GM19395 (cell line): ENCODE data around the gene CARS1.

Experiments
- ATAC-seq: cut with Tn5 transposase; IDR thresholded peaks from one replicate; pipeline ENCODE4 v1.9.1; 2021; ENCODE audit warnings: mild to moderate bottlenecking, moderate library complexity; ENCODE audit not compliant: unreplicated experiment

CARS1 gene

DNA sequence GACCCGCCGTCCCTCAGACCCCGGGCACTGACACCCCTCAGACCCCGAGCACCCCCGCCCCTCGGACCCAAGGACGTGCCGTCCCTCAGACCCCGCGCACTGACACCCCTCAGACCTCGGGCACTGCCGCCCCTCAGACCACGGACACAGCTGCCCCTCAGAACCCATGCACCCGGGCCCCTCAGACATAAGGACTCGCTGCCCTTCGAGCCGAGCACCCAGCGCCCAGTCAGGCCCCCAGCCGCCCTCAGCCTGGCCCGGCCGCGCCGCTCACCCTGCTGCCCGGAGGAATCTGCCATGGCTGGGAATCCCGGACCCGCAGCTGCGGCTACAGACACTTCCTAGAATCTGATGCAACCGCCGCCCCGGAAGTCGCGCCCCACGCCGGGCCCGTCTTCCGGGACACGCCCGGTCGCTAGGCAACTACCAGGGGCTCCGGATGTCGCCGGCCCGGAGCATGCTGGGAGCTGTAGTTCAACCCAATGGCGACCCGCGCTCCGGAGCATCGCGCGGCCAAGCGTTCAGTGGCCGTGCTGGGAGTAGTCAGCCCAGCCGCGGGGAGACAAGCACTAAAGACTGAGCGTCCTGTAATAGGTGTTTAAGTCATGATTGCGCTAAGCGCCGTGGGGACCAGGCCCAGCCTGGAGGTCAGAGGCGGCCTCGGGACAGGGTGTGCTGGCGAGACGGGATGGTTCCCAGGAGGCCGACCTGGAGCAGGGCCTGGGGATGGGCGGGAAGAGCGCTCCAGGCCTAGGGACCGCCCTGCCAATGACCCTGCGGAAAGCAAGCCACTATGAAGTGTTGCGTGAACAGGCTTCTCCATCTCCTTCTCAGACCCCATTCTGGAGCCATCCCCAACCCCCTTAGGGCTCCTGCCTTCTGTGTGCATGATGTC is at the start of gene CARS1:
CARS1 (minus strand) TSS at position 355 of the 895 bp plus-strand sequence; CDS start at position 299, 56 bp downstream.
- ATAC-seq = peak; percentile 94

DNA sequence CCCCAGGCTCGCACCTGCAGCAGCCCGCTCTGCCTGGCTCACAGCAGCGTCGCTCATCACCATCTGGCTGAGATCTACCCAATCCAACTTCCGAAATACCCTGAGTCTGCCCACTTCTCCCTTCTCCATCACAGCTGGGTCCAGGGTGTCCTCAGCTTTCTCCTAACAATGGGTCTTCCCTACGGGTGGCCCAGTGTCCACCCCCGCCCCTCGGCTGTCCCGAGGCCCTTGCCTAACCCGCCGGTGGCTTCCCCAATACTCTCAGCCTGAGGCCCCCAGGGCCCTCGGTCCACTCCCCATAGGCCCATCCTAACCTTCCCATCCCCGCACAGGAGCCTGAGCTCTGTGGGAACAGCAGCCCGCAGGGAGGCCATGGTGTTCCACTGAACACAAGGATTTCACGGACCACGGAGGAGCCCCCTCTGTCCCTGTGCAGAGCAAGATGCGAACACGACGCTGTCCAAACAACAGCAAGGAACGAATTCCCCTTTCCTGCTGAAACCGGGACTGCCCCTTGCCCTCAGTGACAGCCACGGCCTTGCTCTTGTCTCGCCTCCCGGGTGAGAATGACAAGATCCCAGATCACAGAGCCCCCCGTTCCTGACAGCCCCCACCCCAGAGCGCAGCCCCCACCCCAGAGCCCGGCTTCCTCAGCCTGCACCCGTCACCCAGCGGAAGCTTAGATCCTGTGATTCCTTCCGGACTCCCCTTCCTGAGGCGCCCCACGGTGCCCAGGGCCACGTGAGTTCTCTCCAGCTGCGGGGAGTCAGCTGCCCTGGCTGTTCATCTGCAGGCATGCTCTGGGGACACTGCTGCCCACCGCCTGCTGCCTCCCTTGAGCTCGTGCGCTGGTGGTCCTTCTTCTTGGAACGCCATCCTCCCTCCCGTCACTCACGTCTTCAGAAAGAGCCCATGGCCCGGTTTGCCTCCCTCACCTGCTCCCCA is 48.8 kb upstream of the CARS1 start:
- no peak for ATAC-seq

DNA sequence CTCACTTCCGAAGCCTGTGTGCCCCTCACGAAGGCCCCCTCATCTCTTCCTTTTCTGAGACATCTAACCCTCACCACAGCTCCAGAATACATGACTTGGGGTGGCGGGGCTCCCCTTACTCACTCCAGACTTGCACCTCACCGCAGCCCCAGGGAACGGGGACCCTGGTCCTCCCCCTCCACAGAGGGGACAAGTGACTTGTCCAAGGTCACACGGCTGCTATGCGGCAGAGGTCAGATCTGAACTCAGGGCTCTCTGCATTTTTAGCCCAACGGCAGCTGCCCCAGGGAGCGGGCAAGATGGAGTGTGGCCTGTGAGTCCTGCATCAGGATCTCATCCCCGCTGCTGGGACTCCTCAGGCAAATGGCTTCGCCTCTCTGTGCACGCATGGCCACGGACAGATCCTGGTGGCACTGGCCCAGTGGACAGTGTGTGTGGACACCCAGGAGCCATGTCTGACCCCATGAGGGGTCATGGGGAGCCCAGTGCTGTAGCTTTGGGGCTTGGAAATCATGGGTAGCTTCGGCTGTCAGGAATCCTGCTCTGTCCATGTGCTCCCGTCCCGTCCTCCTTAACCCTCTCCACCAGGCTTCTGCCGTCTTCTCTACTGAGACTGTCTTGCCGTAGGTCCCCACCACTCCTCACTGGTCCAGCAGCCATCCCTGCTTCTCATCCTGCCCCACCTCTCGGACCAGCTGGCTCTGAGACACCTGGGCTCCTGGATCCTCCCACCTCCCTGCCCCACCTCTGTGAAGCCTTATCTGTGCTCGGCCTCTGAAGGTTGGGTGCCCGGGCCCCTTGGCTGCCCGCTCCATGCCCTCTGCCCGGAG is 48.0 kb upstream of the CARS1 start:
- ATAC-seq = no peak

DNA sequence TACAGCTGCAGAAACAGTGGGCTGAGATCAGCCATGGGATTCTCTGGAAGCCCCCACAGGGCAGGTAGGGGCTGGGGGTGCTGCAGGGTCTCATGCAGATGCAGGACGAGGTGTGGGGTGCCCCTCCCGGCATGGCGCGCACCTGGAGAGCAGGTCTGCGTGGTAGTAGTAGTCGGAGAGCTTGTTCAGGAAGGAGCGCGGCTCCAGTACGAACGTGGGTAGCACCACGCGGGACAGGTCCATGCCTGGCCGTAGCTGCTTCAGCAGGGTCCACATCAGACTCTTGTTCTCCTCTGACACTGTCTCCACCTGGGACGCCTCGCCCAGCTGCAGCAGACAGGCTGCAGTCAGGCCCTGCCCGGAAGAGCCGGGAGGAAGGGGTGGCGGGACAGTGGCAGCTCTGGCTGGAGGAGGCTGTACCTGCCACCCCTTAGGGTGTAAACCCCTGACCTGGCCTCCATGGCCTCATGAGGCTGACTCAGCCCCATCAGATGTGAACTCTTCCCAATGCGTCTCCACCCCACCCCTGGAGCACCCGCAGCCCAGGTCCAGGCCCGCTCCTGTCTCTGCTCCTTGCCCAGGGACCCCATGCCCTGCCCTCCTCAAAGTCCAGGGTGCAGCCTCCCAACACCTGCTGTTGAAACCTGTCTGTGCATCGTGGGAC is 47.0 kb upstream of the CARS1 start:
- ATAC-seq = no peak

DNA sequence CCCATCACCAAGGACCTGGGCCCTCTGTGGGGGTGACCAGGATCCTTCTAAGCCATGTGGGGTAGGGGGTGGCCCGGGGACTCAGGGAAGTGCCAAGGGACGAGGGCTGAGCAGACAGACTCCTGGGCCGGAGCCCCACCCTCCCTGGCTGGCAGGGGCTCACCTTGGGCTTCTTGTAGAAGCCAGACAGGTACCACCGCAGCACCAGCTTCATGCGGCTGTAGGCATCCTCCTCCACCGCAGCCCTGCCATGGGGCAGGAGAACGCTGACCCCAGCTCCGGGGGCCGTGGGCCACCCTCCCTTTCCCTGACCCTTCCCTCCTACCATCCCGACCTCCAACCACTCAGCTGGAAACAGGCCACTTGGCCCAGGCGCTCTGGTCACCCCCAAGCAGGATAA is 45.9 kb upstream of the CARS1 start:
- ATAC-seq = no peak

DNA sequence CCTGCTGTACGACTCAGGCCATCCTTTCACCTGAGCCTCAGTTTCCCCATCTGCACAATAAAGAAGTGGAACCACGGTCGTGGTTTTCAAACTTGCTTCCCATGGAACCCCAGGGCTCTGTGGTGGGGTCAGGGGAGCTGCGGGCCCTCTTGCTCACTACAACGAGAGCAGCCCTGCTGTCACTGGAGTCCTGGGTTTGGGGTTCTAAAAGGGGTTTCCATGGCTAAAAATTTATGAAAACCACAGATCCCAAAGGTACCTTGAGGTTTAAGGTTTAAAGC is 45.4 kb upstream of the CARS1 start:
- no peak for ATAC-seq

DNA sequence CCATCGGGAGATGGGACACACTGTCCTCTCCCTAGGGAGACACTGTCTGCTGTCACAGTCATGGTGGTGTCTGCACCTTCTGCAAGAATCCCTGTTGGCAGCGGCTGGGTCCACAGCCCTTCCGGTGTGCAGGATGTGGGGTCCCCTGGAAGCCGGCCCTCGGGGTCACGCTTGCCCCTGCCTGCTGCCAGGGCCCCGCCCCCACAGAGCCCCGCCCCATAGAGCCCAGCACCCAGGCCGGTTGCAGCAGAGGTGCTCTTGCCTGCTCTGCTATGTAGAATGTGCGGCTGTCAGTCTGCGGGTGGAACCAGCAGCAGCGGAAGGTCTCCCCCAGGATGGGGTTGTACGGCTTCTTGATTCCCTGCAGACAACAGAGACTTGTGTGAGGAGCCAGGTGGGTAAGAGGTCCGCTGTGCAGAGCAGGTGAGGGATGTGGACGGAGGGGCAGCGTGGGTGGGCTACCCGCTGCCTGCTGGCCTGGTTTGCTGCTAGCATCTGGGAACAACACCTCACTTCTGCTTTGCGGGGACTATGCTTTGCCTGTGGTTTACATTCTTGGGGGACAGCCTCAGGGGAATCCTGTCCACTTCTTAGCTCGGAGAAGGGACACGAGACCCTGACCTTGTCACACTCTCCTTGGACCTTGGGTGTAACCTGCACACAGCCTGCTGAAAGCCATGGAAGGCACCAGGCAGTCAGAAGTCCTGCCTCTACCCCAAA is 44.9 kb upstream of the CARS1 start:
- ATAC-seq = no peak

DNA sequence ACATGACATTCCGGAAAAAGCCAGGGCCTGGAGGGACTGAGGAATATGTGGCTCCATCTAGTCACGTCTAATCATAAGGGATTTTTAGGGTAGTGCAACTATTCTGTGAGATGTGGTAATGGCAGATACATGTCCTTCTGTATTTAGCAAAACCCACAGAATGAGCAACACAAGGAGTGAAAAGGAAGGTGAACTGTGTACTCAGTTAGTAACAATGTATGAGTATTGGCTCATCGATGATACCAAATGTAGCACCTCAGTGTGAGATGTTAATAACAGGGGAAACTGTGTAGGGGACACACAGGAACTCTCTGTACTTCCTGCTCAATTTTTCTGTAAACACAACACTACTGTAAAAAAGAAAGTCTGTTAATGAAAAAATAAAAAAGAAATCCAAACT is 42.0 kb upstream of the CARS1 start:
- ATAC-seq = no peak

DNA sequence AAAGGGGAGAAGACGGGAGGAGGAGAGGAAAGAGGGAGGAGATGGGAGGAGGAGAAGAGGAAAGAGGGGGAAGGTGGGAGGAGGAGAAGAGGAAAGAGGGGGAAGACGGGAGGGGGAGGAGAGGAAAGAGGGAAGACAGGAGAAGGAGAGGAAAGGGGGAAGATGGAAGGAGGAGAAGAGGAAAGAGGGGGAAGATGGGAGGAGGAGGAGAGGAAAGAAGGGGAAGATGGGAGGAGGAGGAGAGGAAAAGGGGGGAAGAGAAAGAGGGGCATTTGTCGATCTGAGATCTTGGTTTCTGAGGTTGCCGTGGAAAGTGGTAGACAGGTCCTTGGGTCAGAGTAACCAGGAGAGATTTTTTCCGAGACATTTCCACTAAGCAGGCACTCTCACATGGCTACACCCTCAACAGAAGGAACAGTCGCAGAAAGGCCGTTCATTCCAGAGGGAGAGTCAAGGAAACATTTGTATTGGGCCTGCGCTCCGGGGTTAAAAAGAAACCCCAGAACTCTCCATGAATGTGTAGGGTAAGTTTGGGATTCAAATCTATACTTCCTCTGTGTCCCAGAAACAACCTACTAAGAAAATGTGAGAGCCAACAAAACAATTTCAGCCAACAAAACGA is 39.8 kb upstream of the CARS1 start:
- no peak for ATAC-seq

DNA sequence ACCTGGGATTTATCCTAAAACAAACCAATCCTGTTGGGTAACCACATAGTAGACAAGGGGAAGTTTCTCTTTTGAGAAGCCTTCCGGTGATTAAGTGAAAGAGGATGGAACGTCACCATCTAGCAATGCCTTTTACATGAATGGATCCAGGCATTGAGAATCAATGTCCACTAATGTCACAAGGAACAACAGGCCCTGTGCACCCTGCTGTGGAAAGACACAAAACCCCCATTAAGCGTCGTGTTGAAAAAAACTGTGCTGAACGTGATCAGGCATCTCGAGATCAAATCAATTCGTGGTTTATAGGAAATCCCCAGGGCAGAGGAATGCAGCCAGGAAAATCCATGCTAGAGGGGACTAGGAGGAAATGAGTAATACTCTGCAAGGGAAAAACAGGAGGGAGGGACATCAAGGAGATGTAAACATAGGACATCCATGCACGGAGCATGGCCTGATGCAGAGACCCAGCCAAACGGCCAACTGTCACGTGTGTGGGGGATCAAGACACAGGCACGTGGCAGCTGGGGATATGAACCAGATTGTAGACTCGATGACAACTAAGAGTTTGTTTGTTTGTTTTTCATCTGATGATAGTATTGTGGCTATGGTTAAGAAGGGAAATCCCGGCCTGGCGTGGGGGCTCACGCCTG is 38.6 kb upstream of the CARS1 start:
- no peak for ATAC-seq

DNA sequence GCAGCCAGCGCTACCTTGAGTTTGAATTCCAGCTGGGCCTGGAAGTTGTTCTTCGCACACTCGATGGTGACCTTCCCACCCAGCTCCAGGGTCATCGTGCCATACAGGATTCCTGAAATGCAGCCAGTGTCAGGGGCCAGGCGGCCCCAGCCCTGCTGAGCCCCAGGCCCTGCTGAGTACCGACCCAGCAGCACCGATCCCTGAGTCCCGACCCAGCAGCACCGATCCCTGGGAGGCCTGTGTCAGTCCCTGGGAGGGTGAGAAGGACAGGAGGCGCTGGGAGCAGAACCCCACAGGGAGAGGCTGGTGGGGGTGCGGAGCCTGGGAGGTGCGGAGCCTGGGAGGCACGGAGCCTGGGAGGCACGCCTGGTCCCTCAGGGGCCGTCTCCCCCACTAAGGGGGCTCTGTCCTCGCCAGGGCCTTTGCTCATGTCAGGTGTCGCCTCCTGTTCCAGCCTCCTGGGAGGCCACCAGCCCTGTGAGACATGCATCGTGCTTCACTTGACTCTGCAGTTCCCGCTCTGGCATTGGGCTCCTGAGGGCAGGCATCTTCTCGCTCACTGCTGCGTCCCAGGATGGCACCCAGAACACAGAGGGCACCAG is 37.1 kb upstream of the CARS1 start:
- ATAC-seq = no peak

DNA sequence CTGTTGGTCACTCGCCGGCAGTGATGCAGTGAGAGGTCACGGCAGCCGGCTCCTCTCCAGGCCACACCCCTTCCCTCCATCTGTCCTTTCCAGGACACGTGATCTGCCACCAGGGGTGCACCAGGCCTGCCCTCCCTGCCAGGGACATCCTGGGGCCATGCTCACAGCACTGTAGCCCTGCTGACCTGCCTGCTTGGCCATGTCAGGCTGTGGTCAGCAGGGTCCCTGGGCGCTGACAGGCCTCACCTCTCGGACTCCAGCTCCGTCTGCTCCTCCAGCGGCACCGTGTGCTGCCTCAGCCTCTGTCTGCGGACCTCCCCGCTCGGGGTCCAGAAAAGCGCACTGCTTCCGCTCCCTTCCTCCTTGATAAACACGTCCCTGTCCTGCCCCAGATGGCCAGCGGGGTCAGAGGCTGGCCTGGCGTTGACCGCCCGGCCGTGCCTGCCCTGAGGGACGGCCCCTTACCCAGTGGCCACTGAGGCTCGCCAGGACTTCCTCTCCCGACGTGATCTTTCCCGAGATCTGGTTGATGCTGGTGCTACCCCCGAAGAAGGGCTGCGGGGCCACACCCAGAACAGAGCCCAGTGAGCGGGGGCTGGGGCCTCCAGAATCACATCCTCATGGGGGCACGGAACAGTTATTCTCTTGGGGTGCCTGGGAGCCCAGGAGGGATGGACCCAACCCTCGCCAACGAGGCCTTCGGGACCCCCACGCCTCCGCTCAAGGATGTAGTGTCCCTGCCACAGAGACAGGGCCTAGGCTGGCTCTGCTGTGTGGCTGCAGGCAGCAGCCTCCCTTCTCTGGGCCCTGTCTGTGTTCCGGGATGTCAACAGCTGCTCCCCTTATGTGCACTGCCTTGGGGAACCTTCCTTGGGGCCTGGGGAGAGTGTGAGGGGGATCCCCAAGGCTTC is 36.3 kb upstream of the CARS1 start:
- no peak for ATAC-seq

DNA sequence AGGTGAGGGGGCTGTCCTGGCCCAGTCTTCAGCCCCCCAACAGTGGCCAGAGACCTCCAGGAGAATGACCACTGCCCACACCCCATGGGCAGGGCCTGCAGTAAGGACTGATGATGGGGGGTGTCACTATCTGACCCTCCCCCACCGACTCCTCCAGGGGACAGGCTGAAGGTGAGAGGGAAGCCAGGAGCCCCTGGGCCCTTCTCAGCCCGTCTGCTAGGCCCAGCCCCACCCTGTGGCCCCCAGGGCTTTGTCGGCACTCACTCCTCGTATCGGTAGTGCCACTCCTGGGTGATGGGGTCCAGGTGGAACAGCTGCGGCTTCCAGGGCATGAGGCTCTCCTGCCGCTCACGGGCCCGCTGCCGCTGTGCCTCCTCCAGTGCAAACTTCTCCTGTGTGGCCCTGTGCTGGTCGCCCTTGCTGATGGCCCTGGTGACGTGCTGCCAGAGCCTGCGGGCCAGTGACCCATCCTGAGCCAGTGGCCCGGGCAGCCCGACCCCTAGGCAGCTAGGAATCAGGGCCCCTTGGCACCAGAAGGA is 35.4 kb upstream of the CARS1 start:
- ATAC-seq = no peak

DNA sequence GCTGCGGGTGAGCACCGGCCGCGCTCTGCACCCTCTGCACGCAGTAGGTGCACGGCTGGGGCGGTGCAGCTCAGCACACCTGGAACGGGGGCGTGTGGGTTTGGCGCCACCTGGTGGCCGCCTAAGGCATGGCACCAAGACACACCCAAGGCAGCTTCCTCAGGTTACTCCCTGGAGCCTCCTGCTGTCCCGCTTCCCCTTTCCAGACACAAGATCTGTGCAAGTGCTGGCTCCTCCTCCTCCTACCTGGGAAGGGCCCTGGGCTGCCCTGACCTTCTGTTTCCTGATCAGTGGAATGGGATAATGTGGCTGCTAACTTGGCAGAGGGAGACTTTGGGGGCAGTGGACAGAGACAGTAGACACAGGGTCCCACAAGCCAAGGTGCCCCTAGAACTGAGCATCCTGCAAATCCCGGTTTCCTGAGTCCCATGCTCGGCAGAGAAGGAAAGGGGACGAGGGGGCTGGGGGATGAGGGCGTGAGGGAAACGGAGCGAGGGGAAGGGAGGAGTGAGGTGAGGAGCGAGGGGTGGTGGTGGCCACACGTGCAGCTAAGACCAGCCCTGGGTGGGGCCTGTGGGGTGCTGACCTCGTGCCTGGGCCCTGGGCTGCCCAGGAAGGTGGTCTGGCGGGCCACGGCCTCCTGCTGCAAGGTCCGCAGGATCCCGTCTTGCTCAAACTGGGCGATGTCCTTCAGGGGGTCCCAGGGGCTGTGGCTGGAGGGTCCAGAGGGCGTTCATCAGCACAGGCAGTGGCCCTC is 34.8 kb upstream of the CARS1 start:
- peak; percentile 68 for ATAC-seq

DNA sequence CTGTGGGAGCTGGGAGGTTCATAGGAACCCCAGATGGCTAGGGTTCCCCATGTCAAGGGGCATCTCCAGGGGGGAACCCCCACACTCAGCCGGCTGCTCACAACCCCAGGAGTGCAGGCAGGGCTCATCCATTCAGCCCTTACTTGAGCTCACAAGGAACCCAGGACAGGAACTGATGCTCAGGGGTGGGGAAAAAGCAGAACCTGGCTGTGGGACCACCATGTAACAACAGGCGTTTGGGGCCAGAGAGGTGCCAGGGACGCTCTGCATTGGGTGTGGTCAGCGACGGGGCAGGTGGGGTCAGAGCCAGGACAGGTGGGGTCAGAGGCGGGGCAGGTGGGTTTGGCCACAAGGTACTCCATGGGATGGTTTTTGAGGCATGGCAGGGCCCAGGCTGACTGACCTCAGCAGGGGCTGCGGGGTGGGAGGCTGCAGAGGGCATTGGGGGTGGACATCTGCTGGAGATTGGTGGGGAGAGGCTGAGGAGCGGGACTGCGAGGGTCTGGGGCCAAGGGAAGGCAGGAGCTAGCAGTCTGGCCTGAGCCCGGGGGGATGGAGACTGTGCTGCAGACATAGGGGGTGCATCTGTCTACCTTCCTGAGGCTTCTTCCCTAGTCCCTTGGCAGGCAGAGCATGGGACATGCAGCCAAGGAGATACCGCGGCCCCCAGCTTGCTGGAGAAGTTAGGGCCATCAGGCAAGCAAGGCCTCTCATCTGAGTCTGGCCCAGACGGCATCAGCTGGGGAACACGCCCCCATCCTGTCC is 34.0 kb upstream of the CARS1 start:
- ATAC-seq = no peak
